GM18909 (cell line): ENCODE measurements around the gene SAYSD1.

Experiments used
- ATAC-seq: cut with Tn5 transposase; IDR thresholded peaks from one replicate; pipeline ENCODE4 v1.9.1; 2021; ENCODE audit warnings: mild to moderate bottlenecking; ENCODE audit not compliant: unreplicated experiment, poor library complexity

Gene SAYSD1

GRCh38 chr6:39080246-39080875, 34.6 kb downstream of the SAYSD1 start:
- no peak for ATAC-seq

- no peak for ATAC-seq
Observed at GRCh38 chr6:39079197-39080125, 35.5 kb downstream of the SAYSD1 start.

- no peak for ATAC-seq
Observed at GRCh38 chr6:39078695-39079094, 36.3 kb downstream of the SAYSD1 start.

GRCh38 chr6:39077882-39078594, 36.9 kb downstream of the SAYSD1 start:
- no peak for ATAC-seq

- ATAC-seq: no peak
Observed at GRCh38 chr6:39076623-39077535, 38.1 kb downstream of the SAYSD1 start.

- no peak for ATAC-seq
Observed at GRCh38 chr6:39075807-39076622, 39.0 kb downstream of the SAYSD1 start.

- no peak for ATAC-seq
Observed at GRCh38 chr6:39075010-39075686, 39.8 kb downstream of the SAYSD1 start.

GRCh38 chr6:39074486-39074885, 40.5 kb downstream of the SAYSD1 start:
- ATAC-seq: no peak

- ATAC-seq: no peak
Observed at GRCh38 chr6:39073471-39074355, 41.3 kb downstream of the SAYSD1 start.

- no peak for ATAC-seq
Observed at GRCh38 chr6:39072830-39073229, 42.2 kb downstream of the SAYSD1 start.

- ATAC-seq: no peak
Observed at GRCh38 chr6:39068391-39068790, 46.6 kb downstream of the SAYSD1 start.

GRCh38 chr6:39065561-39065960, 49.4 kb downstream of the SAYSD1 start:
- ATAC-seq: no peak

GRCh38 chr6:39063526-39063925, 51.5 kb downstream of the SAYSD1 start:
- ATAC-seq: no peak

GRCh38 chr6:39062014-39062740, 52.8 kb downstream of the SAYSD1 start:
- no peak for ATAC-seq

GRCh38 chr6:39061588-39061987, 53.4 kb downstream of the SAYSD1 start:
- no peak for ATAC-seq

- no peak for ATAC-seq
Observed at GRCh38 chr6:39061182-39061581, 53.8 kb downstream of the SAYSD1 start.
